ENCODE measurements around the gene ATP8A2.
"Not testable (repeated sequence)": the region's sequence is repeated elsewhere in the genome, so short reads cannot be mapped to it uniquely, and the experiment has no call there.

The ATP8A2 gene

GRCh38 chr13:25463496-25463895 lies 91.7 kb downstream of the ATP8A2 start:
- DNase-seq (ENCODE audit: low spot score): no peak

DNA sequence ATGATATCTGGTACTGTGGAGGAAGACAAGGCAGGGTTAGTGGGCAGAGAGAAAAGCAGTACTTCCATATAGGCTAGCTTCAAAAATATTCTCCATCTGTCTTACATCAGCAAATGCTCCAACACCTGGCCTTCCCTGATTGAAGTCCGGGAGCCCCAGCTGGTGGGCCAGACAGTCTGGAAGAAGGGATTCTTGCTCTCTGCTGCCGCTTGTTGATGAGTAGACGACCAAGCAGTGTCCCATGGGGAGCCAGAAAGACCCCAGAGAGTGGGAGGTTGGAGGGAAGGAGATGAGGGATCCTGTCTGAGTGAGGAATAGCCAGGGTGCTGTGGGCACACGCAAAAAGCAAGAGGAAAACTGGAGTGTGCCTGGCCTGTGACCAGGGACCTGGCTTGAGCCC lies 95.1 kb downstream of the ATP8A2 start:
- DNase-seq (ENCODE audit: low spot score): no peak

- no peak for DNase-seq (ENCODE audit: low spot score)
These were observed 96.8 kb downstream of the ATP8A2 start for GRCh38 chr13:25468325-25469168.

- DNase-seq (ENCODE audit: low spot score): no peak
These were observed 97.4 kb downstream of the ATP8A2 start for GRCh38 chr13:25469169-25469525.

DNA sequence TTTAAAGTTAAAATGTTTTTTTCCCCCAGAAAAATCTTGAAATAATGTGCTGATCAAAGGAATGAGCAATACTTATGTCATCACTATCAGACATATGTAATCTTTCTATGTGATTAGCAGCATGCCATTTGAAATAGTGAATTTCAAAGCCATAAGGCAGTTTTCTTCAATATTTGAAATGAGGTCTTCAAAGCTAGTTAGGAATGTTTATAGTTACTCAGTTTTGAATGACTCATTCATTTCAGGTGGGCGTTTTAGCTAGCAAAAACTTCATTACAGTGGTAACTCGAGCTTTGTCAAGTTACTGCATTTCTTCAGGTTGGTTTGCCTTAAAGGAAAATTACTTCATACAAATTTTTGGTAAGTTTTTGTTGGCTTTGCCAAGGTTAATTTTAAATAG lies 102.1 kb downstream of the ATP8A2 start:
- no peak for DNase-seq (ENCODE audit: low spot score)

DNA sequence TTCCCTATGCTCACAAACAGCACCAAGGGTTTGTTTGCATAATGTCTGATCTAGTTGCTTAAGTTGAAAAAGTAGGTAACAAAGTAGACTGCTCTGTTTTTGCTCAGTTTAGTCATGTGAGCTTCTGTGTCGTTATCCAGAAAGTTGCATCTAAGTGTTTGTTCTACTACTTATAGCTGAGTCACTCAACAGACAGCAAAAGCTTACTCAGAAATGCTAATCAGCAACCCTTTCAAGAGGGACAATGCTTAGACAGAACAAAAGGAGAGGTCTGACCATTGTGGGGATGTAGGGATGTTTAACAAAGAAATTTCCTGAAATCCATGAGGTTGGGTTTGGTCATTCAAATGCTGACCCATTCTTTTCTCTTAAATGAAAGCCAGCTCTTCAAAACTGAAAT lies 106.4 kb downstream of the ATP8A2 start:
- no peak for DNase-seq (ENCODE audit: low spot score)

- DNase-seq (ENCODE audit: low spot score): no peak
These were observed 117.5 kb downstream of the ATP8A2 start for GRCh38 chr13:25489238-25489637.

DNA sequence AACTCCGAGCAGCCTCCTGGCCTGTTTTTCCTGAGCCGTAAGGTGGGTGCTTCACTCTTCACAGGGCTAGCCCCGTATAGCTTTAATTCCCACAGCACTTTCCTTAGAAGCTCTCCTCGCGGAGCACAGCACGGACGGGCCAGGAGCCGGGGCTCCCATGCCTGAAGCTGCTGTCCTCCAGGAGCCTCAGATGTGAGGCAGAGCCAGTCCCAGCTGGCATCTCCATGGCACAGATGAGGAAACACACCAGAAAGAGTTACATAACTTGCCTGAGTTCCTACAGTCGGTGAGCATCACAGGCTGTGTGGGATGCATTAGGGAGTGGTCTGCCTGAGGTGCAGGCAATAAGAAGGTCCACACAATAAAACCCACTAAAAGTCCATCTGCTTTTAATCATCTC lies 118.5 kb downstream of the ATP8A2 start:
- DNase-seq (ENCODE audit: low spot score): no peak

GRCh38 chr13:25493931-25494640 lies 122.3 kb downstream of the ATP8A2 start:
- DNase-seq (ENCODE audit: low spot score): no peak

DNA sequence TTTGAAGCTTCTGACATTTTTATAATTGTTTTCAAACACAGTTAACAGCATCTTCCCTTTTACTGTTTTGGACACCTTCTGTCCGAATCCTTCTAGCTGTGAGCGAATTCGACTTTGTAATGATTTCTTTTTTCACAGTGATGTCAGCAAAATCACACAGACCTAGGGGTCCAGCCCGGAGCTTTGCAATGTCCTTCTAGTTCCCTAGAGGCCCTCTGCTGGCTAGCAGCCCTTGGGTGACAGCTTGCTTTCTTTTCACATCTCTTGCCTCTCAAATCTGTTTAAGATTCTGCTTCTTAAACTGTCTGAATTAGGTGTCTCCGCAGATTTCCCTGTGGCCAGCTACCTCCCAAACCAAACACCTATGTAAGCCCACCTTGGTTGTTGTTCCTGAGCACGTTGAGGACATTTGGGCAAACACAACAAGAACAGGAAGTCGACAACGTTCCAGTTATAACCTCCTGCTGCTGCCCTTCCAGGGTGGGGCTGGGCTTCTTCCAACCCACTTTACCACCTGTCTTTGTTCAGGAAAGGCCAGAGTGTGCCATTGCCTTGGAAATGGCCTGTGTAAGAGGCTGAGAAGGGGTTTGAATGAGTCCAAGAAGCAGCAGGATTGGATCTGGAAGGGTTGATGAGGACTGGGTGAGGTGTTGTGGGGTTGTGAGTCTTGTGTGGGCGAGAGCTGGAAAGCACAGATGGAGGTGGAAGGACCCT lies 123.1 kb downstream of the ATP8A2 start:
- DNase-seq (ENCODE audit: low spot score): no peak

DNA sequence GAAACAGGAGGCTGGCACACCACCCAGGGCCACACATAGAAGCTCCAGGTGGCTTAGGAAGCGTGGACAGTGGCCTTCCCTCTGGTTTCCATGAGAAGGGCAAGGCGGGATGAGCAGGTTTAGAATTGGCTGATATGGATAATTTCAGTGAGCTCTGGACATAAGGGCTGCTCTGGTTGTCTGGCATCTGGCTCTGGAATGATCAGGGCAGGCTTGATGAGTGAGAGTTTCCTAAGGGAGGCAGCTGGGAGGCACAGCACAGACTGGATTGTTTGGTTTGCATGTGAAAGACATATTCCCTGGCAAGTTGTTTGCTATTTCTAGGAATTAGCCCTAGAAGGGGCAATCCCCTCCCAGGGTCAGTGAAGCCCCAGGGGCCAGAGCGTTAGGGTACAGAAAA lies 129.5 kb downstream of the ATP8A2 start:
- no peak for DNase-seq (ENCODE audit: low spot score)

DNA sequence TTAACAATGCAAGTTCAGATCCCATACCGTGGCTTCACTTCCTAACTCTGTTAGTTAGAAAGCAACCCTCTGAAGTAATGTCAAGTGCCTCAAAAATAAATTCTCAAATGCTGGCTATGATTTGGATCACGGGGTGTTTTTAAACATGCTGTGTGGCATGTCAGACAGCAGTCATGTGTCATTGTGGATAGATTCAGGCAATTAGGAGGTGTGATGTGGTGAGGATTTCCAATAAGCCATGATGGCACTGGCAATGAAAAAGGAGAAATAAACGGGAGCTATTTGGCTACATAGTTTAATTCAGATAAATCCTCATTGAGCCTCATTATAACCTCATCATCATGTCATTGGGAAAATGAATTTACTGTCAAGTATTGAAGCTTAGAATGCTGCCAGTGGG lies 130.3 kb downstream of the ATP8A2 start:
- DNase-seq (ENCODE audit: low spot score): no peak

- DNase-seq (ENCODE audit: low spot score): no peak
These were observed 130.8 kb downstream of the ATP8A2 start for GRCh38 chr13:25502551-25502950.

GRCh38 chr13:25503856-25504255 lies 132.1 kb downstream of the ATP8A2 start:
- no peak for DNase-seq (ENCODE audit: low spot score)

DNA sequence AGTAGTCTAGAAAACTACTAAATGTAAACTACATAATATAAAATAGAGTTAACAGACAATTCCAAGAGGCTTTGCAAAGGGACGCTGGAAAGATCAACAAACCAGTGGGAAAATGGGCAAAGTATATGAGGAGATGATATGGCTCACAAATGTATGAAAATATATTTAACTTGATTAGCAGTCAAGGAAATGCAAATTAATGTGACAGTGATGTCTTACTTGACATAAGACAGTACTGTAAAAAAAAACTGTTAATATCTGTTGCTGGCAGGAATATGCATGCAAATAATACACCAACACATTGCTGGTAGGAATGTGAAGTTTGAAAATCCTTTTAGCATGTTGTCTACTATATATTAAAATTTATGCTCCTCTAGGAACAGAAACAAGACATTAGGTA lies 136.1 kb downstream of the ATP8A2 start:
- DNase-seq (ENCODE audit: low spot score): no peak

- not testable (repeated sequence) for DNase-seq (ENCODE audit: low spot score)
These were observed 141.3 kb downstream of the ATP8A2 start for GRCh38 chr13:25513060-25513459.

DNA sequence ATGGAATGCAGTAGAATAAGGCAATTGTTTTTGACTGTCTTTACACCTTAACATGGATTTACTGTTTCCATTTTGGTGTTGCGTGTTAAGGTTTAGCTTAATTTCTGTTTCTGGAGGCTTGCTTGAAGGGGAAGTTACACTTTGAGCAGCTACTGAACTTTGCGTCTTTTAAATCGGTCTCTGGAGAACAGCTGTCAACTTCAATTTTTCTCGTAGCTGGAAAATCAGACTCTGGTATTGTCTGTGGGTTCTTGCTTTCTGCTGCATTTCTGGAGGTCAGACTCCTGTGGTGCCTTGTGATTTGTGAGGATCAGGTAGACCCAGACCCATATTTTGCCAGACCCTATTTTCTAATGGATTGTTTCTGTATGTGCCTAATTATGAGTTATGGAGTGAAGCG lies 146.7 kb downstream of the ATP8A2 start:
- DNase-seq (ENCODE audit: low spot score): no peak

DNA sequence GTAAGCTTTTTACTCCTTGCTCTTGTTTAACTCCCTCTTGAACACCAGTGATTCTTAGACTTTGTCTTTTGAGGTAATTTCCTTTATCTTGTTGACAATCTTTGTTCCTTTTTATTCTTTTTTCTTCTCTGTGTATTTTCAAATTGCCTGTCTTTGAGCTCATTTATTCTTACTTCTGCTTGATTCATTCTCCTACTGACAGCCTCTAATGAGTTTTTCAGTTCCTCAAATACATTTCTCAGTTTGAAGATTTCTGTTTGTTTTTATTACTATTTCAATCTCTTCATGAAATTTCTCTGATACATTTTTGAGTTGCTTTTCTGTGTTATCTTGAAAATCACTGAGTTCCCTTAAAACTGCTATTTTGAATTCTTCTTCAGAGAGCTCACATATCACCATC lies 154.1 kb downstream of the ATP8A2 start:
- no peak for DNase-seq (ENCODE audit: low spot score)

DNA sequence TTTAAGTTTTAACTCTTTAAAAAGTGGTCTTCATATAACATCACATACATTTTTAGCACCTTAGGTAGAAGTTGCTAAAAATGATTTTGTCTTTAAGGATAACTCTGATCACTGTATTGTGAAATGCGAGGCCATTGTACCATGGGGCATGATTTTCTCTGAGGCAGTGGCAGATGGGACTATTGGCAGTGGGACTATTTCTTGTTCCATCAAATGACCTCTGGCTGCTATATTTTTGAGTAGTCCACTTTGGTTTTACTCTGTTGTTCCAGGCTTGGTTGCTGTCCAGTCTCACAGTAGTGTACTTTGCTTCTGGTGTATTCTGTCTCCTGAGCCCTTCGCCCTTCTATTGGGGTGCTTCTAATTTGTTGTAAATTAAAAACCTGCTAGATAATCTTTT lies 156.5 kb downstream of the ATP8A2 start:
- no peak for DNase-seq (ENCODE audit: low spot score)

DNA sequence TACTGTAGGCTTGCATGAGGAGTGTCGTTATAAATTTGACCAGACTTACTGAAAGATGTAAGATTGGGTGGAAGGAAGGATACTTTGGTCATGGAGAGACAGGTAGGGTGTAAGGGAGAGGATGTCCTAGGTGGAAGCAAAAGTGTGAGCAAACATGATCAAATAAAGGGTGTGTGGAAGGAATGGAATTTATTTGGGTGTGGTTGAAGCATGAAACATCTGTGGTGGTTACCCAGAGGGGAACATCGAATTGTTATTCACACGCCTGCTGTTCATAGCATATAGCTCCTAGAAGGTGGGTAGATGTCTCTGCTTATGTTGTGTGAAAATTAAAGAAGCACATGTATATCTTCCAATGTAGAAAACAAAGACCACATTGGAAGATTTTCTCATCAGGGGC lies 157.7 kb downstream of the ATP8A2 start:
- no peak for DNase-seq (ENCODE audit: low spot score)

GRCh38 chr13:25538276-25538675 lies 166.5 kb downstream of the ATP8A2 start:
- DNase-seq (ENCODE audit: low spot score): no peak

DNA sequence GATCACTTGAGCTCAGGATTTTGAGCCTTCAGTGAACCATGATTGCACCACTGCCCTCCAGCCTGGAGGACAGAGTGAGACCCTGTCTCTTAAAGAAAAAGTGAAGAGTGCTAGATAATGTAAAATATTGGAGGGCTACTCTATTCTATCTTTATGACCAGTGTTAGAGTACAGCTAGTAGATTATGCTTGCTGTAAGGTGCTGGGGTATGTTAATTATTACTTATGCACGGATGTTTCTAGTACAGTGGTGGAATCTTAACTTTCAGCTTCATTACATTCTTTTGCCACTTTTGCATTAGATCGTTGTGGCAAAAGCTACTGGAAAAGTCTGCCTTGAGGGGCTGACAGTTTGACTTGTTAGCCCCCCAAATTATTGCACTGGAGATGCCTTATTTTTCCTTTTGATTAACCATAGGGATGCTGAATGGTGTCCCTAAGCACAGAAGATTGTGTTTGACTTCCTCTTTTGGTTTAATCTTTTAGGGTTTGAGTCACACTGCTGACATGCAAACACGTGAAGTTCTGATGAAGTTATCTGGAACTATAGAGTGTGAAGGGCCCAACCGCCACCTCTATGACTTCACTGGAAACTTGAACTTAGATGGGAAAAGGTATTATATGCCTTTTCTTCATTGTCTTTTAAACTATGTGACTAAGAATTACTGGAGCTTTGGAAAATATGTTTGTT lies 169.8 kb downstream of the ATP8A2 start:
- DNase-seq (ENCODE audit: low spot score): no peak
